Activated CD8-positive, alpha-beta memory T cell treated with anti-CD3 and anti-CD28 coated beads, Interleukin-2, amount 10 ng/mL, durations not matched to agents 7 days and 5 days (primary cell): ENCODE measurements around the gene AUTS2. TPM values are rescaled to one million over a fixed set of nuclear protein-coding genes. Genes with fewer than 3 reads are reported as not detected.

ENCODE experiments used
- ATAC-seq: fragments of 150-1000 bp; cut with Tn5 transposase; one replicate; pipeline ENCODE4 v1.10.0; 2021; ENCODE audit warnings: moderate library complexity
- CTCF ChIA-PET: fragments of 350-600 bp; sonication (Branson Sonifier 250); formaldehyde crosslinking; loops from one replicate; lab custom pipeline; 2021; ENCODE audit warnings: antibody characterized with exemption; lab: Charles Lee
- DNase-seq: peaks from one replicate; pipeline ENCODE4 v3.0.0-alpha.2; 2020
- H3K27ac Mint-ChIP-seq: one replicate; pipeline ENCODE4 v1.8.0; 2021; ENCODE audit warnings: mild to moderate bottlenecking, mixed read lengths
- H3K27me3 Mint-ChIP-seq: one replicate; pipeline ENCODE4 v1.8.0; 2021; ENCODE audit warnings: mixed read lengths
- H3K36me3 Mint-ChIP-seq: one replicate; pipeline ENCODE4 v1.8.0; 2021; ENCODE audit warnings: mild to moderate bottlenecking, mixed read lengths
- H3K4me1 Mint-ChIP-seq: one replicate; pipeline ENCODE4 v1.8.0; 2021; ENCODE audit warnings: mixed read lengths
- H3K4me3 Mint-ChIP-seq: one replicate; pipeline ENCODE4 v1.8.0; 2021; ENCODE audit warnings: mild to moderate bottlenecking, moderate library complexity, mixed read lengths
- H3K9me3 Mint-ChIP-seq: one replicate; pipeline ENCODE4 v1.8.0; 2022; ENCODE audit warnings: low read depth, mixed read lengths
- total RNA-seq, 2 experiments: library from RNA; stranded (reverse); gene quantifications; one replicate each; pipeline ENCODE4 v1.2.3, GENCODE V29; 2021

AUTS2 gene
- total RNA-seq, 2 experiments from 2014 or later, result 9.5 to 24.4 TPM

GRCh38 chr7:70789481-70790214 is 1191.4 kb downstream of the AUTS2 start:
- ATAC-seq (no peak), DNase-seq (no peak)
- CTCF ChIA-PET, result no interaction called here
- H3K36me3 Mint-ChIP-seq, result peaks cover 13% of the 10 kb centered on the region
- no peaks in the 10 kb centered on the region for H3K9me3 Mint-ChIP-seq
- no peak overlapping the region for H3K27ac Mint-ChIP-seq
- H3K4me1 Mint-ChIP-seq, result no peaks in the 10 kb centered on the region
- no peak overlapping the region for H3K4me3 Mint-ChIP-seq
- H3K27me3 Mint-ChIP-seq, result no peaks in the 10 kb centered on the region

GRCh38 chr7:70790215-70791073 is 1192.2 kb downstream of the AUTS2 start:
- H3K27me3 Mint-ChIP-seq, result no peaks in the 10 kb centered on the region
- no peaks in the 10 kb centered on the region for H3K4me1 Mint-ChIP-seq
- ATAC-seq (no peak), DNase-seq (no peak)
- peaks cover 9% of the 10 kb centered on the region for H3K36me3 Mint-ChIP-seq
- no peak overlapping the region for H3K4me3 Mint-ChIP-seq
- no peaks in the 10 kb centered on the region for H3K9me3 Mint-ChIP-seq
- H3K27ac Mint-ChIP-seq, result no peak overlapping the region
- CTCF ChIA-PET, result no interaction called here

- CTCF ChIA-PET, result no interaction called here
- no peak overlapping the region for H3K4me3 Mint-ChIP-seq
Observed at GRCh38 chr7:70791341-70791740, 1193.1 kb downstream of the AUTS2 start.

GRCh38 chr7:70793060-70793459 is 1194.8 kb downstream of the AUTS2 start:
- Mint-ChIP-seq H3K4me1 (peaks cover 2% of the 10 kb centered on the region), H3K9me3 (no peaks in the 10 kb centered on the region), H3K4me3 (no peak overlapping the region), H3K36me3 (no peaks in the 10 kb centered on the region), H3K27me3 (no peaks in the 10 kb centered on the region), H3K27ac (no peak overlapping the region)
- no peak for DNase-seq
- no peak for ATAC-seq
- CTCF ChIA-PET, result no interaction called here

More at GRCh38 chr7:70791341-70791740, 1193.1 kb downstream of the AUTS2 start:
- no peak for ATAC-seq
- no peaks in the 10 kb centered on the region for H3K9me3 Mint-ChIP-seq
- no peaks in the 10 kb centered on the region for H3K27me3 Mint-ChIP-seq
- peaks cover 5% of the 10 kb centered on the region for H3K36me3 Mint-ChIP-seq
- no peak for DNase-seq
- no peak overlapping the region for H3K27ac Mint-ChIP-seq
- no peaks in the 10 kb centered on the region for H3K4me1 Mint-ChIP-seq

GRCh38 chr7:70793821-70794220 is 1195.5 kb downstream of the AUTS2 start:
- ATAC-seq (no peak), DNase-seq (no peak)
- CTCF ChIA-PET, result no interaction called here
- no peaks in the 10 kb centered on the region for H3K36me3 Mint-ChIP-seq
- no peaks in the 10 kb centered on the region for H3K9me3 Mint-ChIP-seq
- peaks cover 2% of the 10 kb centered on the region for H3K4me1 Mint-ChIP-seq
- no peak overlapping the region for H3K27ac Mint-ChIP-seq
- H3K27me3 Mint-ChIP-seq, result no peaks in the 10 kb centered on the region
- no peak overlapping the region for H3K4me3 Mint-ChIP-seq

GRCh38 chr7:70794962-70795361 is 1196.7 kb downstream of the AUTS2 start:
- H3K9me3 Mint-ChIP-seq, result peaks cover 3% of the 10 kb centered on the region
- CTCF ChIA-PET, result no interaction called here
- ATAC-seq, result no peak
- no peak overlapping the region for H3K4me3 Mint-ChIP-seq
- H3K27me3 Mint-ChIP-seq, result no peaks in the 10 kb centered on the region
- DNase-seq, result no peak
- peaks cover under 1% of the 10 kb centered on the region for H3K36me3 Mint-ChIP-seq
- H3K4me1 Mint-ChIP-seq, result peaks cover 2% of the 10 kb centered on the region
- no peak overlapping the region for H3K27ac Mint-ChIP-seq

- CTCF ChIA-PET, result no interaction called here
- Mint-ChIP-seq H3K27ac (no peak overlapping the region), H3K9me3 (peaks cover 8% of the 10 kb centered on the region), H3K4me1 (peaks cover 2% of the 10 kb centered on the region), H3K36me3 (peaks cover 4% of the 10 kb centered on the region), H3K27me3 (no peaks in the 10 kb centered on the region), H3K4me3 (no peak overlapping the region)
- no peak for ATAC-seq
- DNase-seq, result no peak
Observed at GRCh38 chr7:70795948-70796347, 1197.7 kb downstream of the AUTS2 start.

GRCh38 chr7:70797109-70797514 is 1198.8 kb downstream of the AUTS2 start:
- no peak overlapping the region for H3K4me3 Mint-ChIP-seq
- peaks cover 4% of the 10 kb centered on the region for H3K36me3 Mint-ChIP-seq
- no peak for DNase-seq
- H3K9me3 Mint-ChIP-seq, result peaks cover 13% of the 10 kb centered on the region
- H3K4me1 Mint-ChIP-seq, result peaks cover 2% of the 10 kb centered on the region
- CTCF ChIA-PET, result no interaction called here
- H3K27me3 Mint-ChIP-seq, result no peaks in the 10 kb centered on the region
- ATAC-seq, result no peak
- no peak overlapping the region for H3K27ac Mint-ChIP-seq

- Mint-ChIP-seq H3K4me3 (no peak overlapping the region), H3K27ac (no peak overlapping the region), H3K36me3 (peaks cover 4% of the 10 kb centered on the region), H3K9me3 (peaks cover 18% of the 10 kb centered on the region), H3K27me3 (no peaks in the 10 kb centered on the region), H3K4me1 (peaks cover 2% of the 10 kb centered on the region)
- DNase-seq (no peak), ATAC-seq (no peak)
- CTCF ChIA-PET, result no interaction called here
Observed at GRCh38 chr7:70799841-70800405, 1201.6 kb downstream of the AUTS2 start.

- H3K4me1 Mint-ChIP-seq, result no peaks in the 10 kb centered on the region
Observed at GRCh38 chr7:70805360-70805759, 1207.1 kb downstream of the AUTS2 start.

GRCh38 chr7:70807650-70808049 is 1209.4 kb downstream of the AUTS2 start:
- DNase-seq (no peak), ATAC-seq (no peak)
- H3K9me3 Mint-ChIP-seq, result peaks cover 4% of the 10 kb centered on the region
- H3K27ac Mint-ChIP-seq, result no peak overlapping the region
- no peaks in the 10 kb centered on the region for H3K36me3 Mint-ChIP-seq
- H3K4me3 Mint-ChIP-seq, result no peak overlapping the region
- H3K27me3 Mint-ChIP-seq, result peaks cover 4% of the 10 kb centered on the region
- CTCF ChIA-PET, result no interaction called here
- H3K4me1 Mint-ChIP-seq, result no peaks in the 10 kb centered on the region

More at GRCh38 chr7:70805360-70805759, 1207.1 kb downstream of the AUTS2 start:
- no peaks in the 10 kb centered on the region for H3K36me3 Mint-ChIP-seq
- CTCF ChIA-PET, result no interaction called here
- ATAC-seq, result no peak
- H3K27me3 Mint-ChIP-seq, result peaks cover 4% of the 10 kb centered on the region
- no peak for DNase-seq
- H3K9me3 Mint-ChIP-seq, result peaks cover 11% of the 10 kb centered on the region
- no peak overlapping the region for H3K4me3 Mint-ChIP-seq
- no peak overlapping the region for H3K27ac Mint-ChIP-seq

- CTCF ChIA-PET, result interaction anchor here (0.7 kb wide), 1 partner anchor 33 kb away, joined by 3 read pairs; no protein-coding TSS in a partner anchor
- no peak overlapping the region for H3K4me3 Mint-ChIP-seq
- H3K27ac Mint-ChIP-seq, result no peak overlapping the region
- no peaks in the 10 kb centered on the region for H3K4me1 Mint-ChIP-seq
- no peaks in the 10 kb centered on the region for H3K9me3 Mint-ChIP-seq
- DNase-seq, result no peak
- ATAC-seq, result no peak
- H3K27me3 Mint-ChIP-seq, result peaks cover 6% of the 10 kb centered on the region
- H3K36me3 Mint-ChIP-seq, result no peaks in the 10 kb centered on the region
Observed at GRCh38 chr7:70808876-70809275, 1210.6 kb downstream of the AUTS2 start.

- no peaks in the 10 kb centered on the region for H3K4me1 Mint-ChIP-seq
- CTCF ChIA-PET, result no interaction called here
Observed at GRCh38 chr7:70810558-70811139, 1212.4 kb downstream of the AUTS2 start.

More at GRCh38 chr7:70810558-70811139, 1212.4 kb downstream of the AUTS2 start:
- Mint-ChIP-seq H3K9me3 (no peaks in the 10 kb centered on the region), H3K27me3 (peaks cover 6% of the 10 kb centered on the region), H3K27ac (no peak overlapping the region), H3K36me3 (no peaks in the 10 kb centered on the region), H3K4me3 (no peak overlapping the region)
- ATAC-seq (no peak), DNase-seq (no peak)
